ENCODE results near the gene DPEP1. TPM values are rescaled to one million over a fixed set of nuclear protein-coding genes. Genes with fewer than 3 reads are reported as not detected.

The DPEP1 gene
- total and polyA plus RNA-seq, 10 donors, result 0.33 to 39.5 (median 2.0) TPM

- H3K27me3 ChIP-seq (replicated peaks in 1 of 7), result peaks cover 5 to 77% (median 39%) of the 10 kb centered on the region in 7 donors
- H3K9me3 ChIP-seq, result no peaks in the 10 kb centered on the region
- H3K36me3 ChIP-seq, result peaks cover 0 to 4% (median 0%) of the 10 kb centered on the region in 6 donors
- H3K27ac ChIP-seq, result no peak overlapping the region
- intact Hi-C loops (cut with DNase I; ENCODE audit: low total_unique reads), result loop anchor here (10.0 kb wide), 1 partner anchor 73 kb away; no protein-coding TSS in a partner anchor
- TF ChIP-seq, protein P1, sequence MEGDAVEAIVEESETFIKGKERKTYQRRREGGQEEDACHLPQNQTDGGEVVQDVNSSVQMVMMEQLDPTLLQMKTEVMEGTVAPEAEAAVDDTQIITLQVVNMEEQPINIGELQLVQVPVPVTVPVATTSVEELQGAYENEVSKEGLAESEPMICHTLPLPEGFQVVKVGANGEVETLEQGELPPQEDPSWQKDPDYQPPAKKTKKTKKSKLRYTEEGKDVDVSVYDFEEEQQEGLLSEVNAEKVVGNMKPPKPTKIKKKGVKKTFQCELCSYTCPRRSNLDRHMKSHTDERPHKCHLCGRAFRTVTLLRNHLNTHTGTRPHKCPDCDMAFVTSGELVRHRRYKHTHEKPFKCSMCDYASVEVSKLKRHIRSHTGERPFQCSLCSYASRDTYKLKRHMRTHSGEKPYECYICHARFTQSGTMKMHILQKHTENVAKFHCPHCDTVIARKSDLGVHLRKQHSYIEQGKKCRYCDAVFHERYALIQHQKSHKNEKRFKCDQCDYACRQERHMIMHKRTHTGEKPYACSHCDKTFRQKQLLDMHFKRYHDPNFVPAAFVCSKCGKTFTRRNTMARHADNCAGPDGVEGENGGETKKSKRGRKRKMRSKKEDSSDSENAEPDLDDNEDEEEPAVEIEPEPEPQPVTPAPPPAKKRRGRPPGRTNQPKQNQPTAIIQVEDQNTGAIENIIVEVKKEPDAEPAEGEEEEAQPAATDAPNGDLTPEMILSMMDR (IDR thresholded peaks at IDR 0.05 in 8 of 11, conservative IDR thresholded peaks at IDR 0.05 in 3 of 11), result no peak
- TF ChIP-seq POLR2A (IDR thresholded peaks at IDR 0.05), result no peak
- no peak for TF ChIP-seq POLR2AphosphoS5 (IDR thresholded peaks at IDR 0.05)
- no peak for DNase-seq
- H3K4me3 ChIP-seq, result no peak overlapping the region
- WGBS, 5 donors, result 85 to 91% (median 88%) methylated on average over 9 to 18 of the region's 18 CpGs
- peaks cover 11 to 39% (median 25%) of the 10 kb centered on the region in 6 donors for H3K4me1 ChIP-seq
Observed at GRCh38 chr16:89571636-89572035, 41.8 kb upstream of the DPEP1 start.

DNA sequence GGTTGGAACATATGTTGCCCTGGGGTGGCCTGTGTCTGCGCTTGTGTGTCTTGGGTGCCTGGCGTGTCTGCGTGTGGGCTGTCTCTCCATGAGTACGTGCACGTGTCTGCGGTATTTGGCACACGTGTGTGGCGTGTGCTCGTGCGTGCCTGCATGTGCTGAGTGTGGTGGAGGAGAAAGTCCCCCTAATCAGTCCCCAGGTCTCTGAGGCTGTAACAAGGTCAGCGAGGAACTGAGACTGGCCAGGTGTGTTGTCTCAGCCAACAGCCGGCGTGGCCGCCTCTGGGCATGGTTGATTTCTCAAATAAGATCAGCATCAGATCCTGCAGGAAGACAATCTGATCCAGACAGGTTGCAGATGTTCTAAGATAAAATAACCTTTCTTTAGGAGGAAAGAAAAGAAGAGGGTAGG lies 41.4 kb upstream of the DPEP1 start:
- 39 to 64% (median 52%) methylated on average over 8 to 14 of the region's 14 CpGs for WGBS, 5 donors
- no peak for DNase-seq
- no peaks in the 10 kb centered on the region for H3K9me3 ChIP-seq
- peaks cover 0 to 4% (median 0%) of the 10 kb centered on the region in 6 donors for H3K36me3 ChIP-seq
- TF ChIP-seq, protein P1 (IDR thresholded peaks at IDR 0.05 in 8 of 11, conservative IDR thresholded peaks at IDR 0.05 in 3 of 11), result no peak
- TF ChIP-seq POLR2A (IDR thresholded peaks at IDR 0.05), result no peak
- no peak for TF ChIP-seq POLR2AphosphoS5 (IDR thresholded peaks at IDR 0.05)
- peaks cover 11 to 38% (median 25%) of the 10 kb centered on the region in 6 donors for H3K4me1 ChIP-seq
- intact Hi-C loops (cut with DNase I; ENCODE audit: low total_unique reads), result loop anchor here (10.0 kb wide), 1 partner anchor 73 kb away; no protein-coding TSS in a partner anchor
- no peak overlapping the region for H3K27ac ChIP-seq
- H3K27me3 ChIP-seq (replicated peaks in 1 of 7), result peaks cover 5 to 82% (median 43%) of the 10 kb centered on the region in 7 donors
- no peak overlapping the region for H3K4me3 ChIP-seq

GRCh38 chr16:89572485-89573205 lies 40.8 kb upstream of the DPEP1 start:
- intact Hi-C loops (cut with DNase I; ENCODE audit: low total_unique reads), result loop anchor here (10.0 kb wide), 1 partner anchor 72 kb away; no protein-coding TSS in a partner anchor
- Histone ChIP-seq H3K27ac (no peak overlapping the region), H3K36me3 (no peaks in the 10 kb centered on the region), H3K9me3 (no peaks in the 10 kb centered on the region), H3K27me3 (replicated peaks in 1 of 7) (peaks cover 5 to 87% (median 43%) of the 10 kb centered on the region in 7 donors), H3K4me3 (no peak overlapping the region), H3K4me1 (peaks cover 11 to 38% (median 25%) of the 10 kb centered on the region in 6 donors)
- no peak for DNase-seq
- 60 to 72% (median 70%) methylated on average over 14 to 19 of the region's 19 CpGs for WGBS, 5 donors
- TF ChIP-seq POLR2AphosphoS5 (IDR thresholded peaks at IDR 0.05) (no peak), POLR2A (IDR thresholded peaks at IDR 0.05) (no peak)
- TF ChIP-seq, protein P1 (IDR thresholded peaks at IDR 0.05 in 8 of 11, conservative IDR thresholded peaks at IDR 0.05 in 3 of 11), result no peak

Measured in spleen (tissue), 11 donors.